Kidney glomerular epithelial cell (primary cell): ENCODE results near the gene SMIM14.
"Not testable (repeated sequence)": the region's sequence is repeated elsewhere in the genome, so short reads cannot be mapped to it uniquely, and the experiment has no call there.

Source experiments
- DNase-seq: peaks from one replicate; lab custom pipeline; 2025; lab: John Stamatoyannopoulos, UW

The SMIM14 gene

DNA sequence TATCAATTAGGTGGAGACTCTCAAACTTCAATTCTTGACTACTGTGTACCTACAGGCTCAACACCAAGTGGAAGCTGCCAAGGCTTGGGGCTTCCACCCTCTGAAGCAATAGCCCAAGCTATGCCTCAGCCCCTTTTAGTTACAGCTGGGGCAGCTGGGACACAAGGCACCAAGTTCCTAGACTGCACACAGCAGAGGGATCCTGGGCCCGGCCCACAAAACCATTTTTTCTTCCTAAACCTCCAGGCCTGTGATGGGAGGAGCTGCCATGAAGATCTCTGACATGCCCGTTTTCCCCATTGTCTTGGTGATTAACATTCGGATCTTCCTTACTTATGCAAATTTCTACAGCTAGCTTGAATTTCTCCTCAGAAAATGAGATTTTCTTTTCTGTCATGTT, 108.0 kb downstream of the SMIM14 start:
- no peak for DNase-seq

DNA sequence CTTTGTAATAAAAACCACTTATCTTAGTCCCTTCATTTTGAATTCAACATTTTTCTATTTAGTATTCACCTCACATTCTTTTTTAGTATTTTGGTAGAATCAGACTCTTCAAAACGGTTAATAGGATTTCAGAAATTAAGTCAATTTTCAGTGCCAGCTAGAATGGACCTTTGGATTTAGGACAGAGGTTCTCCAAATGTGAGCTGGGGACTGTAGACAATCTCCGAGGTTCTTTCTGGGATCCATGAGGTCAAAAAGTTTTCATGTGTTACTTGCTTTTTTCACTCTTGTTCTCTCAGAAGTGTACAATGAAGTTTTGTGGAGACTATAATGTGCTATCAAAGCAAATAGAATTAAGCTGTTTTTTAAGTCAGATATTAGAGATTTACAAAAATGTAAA, 109.1 kb downstream of the SMIM14 start:
- DNase-seq: no peak

DNA sequence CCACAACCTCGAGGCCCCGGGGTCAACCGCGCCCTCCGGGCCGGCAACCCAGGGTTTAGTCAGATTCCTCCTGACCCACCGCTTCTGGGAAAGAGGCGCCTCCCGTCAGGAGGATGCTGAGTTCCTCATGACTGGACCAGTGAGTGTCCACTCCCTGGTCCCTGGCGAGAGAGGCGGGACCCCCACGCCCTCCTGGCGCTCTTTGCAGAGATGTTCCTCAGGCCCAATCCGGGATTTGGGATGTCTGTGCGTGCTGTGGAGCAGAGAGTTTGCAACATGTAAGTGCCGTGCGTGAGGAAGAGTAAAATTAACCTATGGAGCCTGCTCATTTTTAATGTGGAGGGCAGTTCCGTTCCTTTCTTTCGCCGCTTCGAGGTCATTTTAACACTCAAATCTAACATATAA, 110.6 kb downstream of the SMIM14 start:
- no peak for DNase-seq

DNA sequence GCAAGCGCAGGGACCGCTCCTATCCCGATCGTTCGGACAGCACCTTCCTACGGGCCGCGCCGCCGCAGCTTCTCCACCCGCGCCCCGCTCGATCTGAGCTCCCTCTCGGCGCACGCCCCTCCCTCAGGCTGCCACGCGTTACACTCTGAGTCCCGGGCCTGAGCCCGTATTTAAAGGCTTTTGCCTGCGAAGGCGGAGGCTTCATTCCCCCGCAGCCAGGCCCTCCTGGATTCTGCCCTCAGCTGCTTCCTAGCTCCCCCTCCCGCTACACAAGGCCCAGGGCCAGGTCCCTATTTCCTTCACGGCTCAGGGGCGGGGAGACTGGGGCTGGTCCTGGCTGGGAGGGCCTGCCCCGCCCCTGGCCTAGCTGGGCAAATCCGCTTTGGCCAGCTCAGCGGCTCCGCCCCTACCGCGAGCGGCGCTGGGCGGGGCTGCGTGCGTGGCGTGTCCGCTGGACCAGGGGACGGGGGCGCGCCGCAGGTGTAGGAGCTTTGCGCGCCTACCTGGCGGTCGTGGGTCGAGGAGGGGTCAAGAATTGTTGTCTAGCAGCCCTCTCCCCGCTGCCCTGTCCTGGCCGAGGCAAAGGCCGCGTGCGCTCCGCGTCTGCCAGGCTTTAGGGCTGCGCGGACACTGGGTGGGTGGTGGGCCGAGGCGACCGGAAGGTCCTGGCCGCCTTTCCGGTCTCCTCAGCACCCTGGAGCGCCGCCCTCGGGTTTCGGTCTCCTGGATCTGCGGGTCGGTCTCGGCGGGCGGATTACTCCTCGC, 111.2 kb downstream of the SMIM14 start, which contains the start of gene UGDH:
Gene UGDH, minus strand, starts transcription at position 144 of the 765 bp plus-strand sequence. CDS start 5,927 bp downstream, outside the sequence.
- peak; percentile 97 for DNase-seq

DNA sequence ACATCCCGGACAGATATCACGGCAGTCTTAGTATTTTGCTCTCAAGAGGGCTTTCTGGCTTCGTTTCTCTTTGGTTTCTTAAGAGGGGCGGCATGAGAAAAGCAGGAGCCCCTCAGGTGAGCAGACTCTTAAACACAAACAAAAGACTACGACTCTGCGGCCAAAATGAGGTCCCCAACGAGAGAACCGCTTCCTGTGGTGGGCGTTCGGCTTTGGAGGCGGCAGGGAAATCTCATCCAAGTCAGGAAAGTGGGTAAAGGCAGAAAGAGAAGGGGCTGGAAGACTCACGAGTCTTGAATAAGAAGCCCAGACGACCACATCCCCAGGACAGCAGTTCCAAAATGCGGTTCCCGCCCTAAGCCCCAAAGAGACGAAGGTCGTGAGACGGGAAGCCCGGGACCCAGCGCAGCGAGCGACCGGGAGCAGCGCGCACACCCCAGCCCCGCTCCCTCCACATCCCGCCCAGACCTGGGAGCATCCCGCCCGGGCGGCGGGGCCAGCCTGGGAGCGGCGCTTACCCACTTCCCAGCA, 111.8 kb downstream of the SMIM14 start:
- DNase-seq: no peak

DNA sequence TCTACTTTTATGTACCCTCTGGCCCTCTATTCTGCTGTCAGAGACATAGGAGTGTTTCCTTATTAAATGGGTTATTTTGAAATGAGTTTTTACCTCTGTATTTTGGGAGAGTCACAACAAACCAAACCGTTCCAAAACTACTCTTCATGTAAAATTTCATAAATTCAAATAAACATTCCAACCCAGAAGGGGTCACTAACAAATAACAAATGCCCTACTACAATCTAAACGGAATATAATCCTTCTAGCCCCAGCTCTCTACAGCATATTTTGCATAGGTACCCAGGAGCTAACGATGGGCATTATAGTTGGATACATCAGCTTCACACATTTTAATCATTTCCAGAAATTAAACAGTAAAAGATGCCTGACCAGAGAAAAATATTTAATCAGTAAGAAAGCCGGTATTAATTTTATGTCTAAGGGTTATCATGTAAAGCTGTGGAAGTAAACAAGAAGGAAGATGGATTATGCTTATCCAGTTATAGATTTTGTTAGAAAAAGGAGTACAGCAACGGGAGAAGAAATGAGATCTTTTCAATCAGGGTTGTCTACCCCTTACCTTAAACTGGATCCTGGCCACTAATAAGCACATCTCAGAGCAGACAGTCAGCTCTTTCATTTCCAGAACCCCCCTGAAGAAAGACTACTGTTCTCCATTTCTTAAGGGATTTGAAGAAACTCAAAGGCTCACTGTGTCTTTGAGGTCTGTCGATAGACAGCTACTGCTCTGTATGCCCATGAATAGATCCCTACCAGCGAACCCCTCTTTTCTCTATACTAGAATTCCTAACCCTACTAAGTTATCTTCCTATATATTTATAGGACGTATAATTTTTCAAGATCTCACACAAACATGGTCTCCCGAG, 112.6 kb downstream of the SMIM14 start:
- DNase-seq: peak; percentile 36

DNA sequence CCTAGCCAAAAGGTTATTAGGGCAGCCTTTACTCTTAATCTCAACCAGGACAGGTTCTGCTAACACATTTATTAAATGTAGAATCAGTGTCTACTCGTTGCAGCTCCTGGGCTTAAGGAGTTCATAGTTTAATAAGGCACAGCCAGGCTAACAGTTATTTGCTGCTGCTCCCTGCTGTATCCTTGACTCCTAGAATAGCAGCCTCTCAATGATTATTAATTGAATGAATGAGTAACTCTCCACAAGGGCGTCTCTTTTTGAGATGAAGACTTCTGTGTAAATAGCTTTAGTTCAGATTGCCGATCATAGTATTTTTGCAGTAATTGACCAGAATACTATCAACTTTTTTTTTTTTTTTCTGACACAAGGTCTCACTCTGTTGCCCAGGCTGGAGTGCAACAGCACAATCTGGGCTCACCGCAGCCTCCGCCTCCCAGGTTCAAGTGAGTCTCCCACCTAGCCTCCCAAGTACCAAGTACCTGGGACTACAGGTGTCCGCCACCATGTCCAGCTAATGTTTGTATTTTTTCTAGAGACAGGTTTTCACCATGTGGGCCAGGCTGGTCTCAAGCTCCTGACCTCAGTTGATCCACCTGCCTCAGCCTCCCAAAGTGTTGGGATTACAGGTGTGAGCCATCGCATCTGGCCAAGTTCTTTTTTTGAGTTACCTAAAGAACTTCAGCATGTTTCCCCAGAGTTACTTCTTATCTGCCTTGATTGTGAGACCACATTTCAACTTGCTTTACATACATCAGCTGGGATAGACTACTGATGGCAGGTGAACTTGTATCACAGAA, 114.3 kb downstream of the SMIM14 start:
- no peak for DNase-seq

DNA sequence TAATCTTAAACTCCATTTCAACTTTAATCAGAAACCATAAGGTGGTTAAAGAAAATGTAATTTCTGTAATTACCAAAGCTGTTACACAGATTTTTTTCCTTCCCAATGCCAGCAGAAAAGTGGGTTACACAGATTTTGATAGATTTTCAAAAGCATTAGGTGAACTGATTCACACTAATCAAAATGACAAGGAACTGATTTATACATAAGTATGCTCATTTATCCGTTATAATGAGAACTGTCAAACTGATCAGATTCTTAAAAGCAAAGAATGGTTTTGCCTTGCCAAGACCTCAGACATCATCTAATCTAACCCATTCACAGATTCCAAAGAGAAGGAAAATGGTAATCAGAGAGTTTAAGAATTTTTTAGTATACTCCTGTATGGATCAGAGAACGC, 116.6 kb downstream of the SMIM14 start:
- no peak for DNase-seq

DNA sequence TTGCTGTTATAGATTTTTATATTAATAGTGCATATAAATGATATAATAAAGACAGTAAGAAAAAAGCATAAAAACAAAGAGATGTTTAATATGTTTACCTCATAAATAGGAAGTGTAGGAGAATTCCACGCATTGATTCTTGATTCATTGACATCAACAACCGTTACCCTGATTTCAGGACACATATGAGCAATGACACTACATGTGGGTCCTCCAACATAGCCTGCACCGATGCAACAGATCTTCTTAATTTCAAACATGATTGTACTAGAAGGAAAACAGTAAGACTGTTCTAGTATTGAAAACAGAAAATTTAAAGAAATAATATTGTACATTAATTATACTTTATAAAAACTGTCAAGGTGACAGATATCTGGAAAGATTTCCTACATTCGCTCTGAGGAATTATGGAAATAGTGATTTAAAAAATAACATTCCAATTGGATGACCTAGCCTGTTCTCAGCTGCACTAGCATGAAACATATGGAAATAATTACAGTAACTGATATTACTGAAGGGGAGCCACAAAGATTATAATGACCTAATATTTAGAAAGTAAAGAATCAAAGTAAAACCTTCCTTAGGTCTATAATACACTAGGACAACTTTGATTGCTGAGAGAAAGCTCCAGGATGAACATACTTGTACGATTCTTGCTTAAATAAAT, 117.3 kb downstream of the SMIM14 start:
- no peak for DNase-seq

DNA sequence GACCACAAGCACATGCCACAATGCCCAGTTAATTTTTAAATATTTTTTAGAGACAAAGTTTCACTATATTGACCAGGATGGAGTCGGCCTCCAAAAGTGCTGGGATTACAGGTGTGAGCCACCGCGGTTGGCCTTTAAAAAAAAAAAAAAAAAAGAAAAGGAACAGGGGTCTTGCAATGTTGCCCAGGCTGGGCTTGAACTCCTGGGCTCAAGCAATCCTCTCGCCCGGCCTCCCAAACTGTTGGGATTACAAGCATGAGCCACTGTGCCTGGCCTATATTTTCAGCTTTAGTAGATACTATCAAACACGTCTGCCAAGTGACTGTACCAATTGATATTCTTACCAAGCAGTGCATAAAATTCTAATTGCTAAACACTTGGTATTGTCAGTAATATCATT, 120.2 kb downstream of the SMIM14 start:
- DNase-seq: no peak

DNA sequence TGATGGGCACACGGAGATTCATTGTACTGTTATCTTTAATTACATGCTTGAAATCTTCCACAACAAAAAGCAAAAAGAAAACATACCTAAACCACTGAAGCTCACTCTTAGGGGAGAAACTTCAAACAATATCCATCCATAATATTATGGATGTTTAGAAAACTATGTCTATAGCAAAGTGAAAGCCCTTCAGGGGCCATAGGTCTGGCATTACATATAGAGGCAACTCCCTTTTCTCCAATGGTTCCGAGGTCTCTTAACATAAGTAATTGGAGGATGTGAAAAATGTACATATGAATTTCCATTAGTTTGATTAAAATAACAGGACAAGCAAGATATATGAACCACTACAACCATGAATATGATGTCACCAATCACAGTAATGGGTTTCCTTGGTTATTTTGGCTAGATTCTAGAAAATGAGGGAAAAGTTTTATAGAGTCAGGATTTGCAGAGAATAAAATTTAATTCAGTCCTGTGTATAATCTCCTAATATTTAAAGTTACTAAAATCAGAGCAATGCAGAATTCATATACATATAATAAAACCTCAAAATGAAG, 122.2 kb downstream of the SMIM14 start:
- no peak for DNase-seq

DNA sequence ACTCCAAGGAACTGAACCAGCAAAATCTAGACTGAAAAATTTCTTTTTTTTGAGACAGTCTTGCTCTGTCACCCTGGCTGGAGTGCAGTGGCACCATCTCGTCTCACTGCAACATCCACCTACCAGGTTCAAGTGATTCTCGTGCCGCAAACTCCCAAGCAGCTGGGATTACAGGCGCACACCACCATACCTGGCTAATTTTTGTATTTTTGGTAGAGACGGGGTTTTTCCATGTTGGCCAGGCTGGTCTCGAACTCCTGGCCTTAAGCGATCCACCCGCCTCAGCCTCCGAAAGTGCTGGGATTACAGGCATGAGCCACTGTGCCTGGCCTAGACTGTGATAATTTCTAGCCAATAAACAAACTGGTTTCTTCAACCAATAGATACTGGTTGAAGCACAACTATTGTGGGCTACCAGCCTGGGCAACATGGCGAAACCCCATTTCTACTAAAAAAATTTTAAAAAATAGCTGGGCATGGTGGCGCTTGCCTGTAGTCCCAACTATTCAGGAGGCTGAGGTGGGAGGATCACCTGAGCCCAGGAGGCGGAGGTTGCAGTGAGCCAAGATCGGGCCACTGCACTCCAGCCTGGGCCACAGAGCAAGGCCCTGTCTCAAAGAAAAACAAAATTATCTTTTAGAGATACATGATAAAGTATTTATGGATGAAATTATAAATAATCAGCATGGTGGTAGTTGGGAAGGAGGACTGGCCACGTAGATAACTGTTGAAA, 122.8 kb downstream of the SMIM14 start:
- DNase-seq: not testable (repeated sequence)

DNA sequence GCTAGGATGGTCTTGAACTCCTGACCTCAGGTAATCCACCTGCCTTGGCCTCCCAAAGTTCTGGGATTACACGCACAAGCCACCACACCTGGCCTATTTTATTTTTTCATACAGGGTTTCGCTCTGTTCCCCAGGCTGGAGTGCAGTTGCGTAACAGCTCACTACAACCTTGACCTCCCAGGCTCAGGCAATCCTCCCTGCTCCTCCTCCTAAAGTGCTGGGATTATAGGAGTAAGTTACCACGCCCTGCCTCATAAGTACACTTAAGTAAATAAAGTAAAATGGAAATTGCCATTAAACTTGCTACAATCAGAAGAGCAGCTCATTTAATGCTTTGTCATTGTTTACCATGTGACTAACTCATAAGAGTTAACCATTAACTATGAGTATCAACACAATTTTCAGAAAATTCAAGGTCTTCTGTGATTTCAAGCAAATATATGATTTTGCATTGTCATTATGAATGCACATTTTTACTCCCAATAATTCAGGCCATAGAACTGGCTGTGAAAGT, 123.7 kb downstream of the SMIM14 start:
- peak; percentile 57 for DNase-seq

DNA sequence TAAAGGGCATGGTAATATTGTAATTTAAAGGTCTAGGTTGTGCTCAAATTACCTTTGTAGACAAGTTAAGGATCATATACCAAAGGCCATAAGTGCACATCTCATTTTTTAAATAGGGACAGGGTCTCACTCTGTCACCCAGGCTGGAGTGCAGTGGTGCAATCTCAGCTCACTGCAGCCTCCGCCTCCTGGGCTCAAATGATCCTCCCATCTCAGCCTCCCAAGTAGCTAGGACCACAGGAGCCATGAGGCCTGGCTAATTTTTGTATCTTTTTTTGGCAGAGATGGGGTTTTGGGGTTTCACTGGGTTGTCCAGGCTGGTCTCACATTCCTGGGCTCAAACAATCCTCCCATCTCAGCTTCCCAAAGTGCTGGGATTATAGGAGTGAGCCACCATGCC, 124.4 kb downstream of the SMIM14 start:
- not testable (repeated sequence) for DNase-seq

DNA sequence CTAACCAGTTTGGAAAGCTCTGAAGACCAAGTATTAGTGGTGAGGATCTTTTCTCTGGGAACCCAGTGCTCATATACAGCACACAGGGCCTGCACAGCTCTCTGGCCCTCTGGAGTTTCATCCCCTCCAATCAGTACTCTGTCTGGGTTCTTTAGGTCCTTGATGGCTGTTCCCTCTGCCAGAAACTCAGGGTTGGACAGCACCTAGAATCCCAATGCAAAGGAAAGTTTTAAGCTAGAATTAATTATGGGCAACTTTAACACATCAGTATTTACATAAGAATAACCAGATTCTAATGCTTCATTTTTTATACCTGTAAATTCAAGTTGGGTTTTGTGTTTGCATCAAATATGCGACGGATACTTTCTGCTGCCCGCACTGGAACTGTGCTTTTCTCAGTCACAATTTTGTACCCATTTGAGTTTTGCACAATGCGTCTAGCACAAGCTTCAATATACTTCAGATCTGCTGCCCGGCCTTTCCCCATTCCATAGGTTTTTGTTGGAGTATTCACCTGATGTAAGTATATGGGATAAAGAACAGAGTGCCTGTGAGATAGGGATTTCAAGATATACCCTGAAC, 128.2 kb downstream of the SMIM14 start:
- no peak for DNase-seq

DNA sequence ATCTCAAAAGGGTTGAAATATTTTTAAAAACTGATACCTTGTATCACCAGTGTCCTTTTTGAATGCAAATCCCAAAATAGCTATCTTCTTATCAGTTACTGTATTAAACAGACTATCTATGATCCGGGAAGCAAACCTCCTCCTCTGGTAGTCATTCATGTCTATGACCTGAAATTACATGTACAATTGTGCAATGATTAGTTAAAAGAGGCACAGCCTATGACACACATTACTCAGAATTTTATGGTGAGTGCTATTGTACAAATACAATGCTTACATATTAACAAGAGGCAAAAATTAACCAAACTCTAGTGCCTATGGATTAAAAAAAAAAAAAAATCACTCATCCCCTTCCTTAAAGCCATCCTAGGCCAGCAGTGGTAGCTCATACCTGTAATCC, 133.1 kb downstream of the SMIM14 start:
- no peak for DNase-seq

DNA sequence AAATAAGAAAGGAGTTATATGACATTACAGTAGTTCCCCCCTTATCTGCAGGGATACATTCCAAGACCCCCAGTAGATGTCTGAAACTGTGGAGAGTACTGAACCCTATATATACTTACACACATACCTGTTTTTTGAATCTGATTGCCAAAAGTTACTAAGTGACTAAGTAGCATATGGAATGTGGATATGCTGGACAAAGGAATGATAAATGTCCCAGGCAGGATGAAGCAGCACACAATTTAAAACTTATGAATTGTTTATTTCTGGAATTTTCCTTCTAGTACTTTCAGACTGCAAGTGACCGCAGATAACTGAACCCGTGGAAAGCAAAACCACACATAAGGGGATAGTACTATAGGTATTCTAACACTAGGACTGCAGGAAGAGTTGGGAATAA, 134.1 kb downstream of the SMIM14 start:
- DNase-seq: no peak

DNA sequence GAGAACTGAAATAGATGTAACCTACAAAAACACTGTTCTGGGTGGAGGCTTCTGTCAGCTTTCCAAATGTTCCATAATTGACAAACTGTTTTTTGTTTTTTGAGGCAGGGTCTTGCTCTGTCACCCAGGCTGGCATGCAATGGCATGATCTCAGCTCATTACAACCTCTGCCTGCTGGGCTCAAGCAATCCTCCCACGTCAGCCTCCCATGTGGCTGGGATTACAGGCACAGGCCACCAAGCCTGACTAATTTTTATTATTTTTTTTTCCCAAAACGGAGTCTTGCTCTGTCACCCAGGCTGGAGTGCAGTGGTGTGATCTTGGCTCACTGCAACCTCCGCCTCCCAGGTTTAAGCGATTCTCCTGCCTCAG, 136.0 kb downstream of the SMIM14 start:
- DNase-seq: not testable (repeated sequence)

DNA sequence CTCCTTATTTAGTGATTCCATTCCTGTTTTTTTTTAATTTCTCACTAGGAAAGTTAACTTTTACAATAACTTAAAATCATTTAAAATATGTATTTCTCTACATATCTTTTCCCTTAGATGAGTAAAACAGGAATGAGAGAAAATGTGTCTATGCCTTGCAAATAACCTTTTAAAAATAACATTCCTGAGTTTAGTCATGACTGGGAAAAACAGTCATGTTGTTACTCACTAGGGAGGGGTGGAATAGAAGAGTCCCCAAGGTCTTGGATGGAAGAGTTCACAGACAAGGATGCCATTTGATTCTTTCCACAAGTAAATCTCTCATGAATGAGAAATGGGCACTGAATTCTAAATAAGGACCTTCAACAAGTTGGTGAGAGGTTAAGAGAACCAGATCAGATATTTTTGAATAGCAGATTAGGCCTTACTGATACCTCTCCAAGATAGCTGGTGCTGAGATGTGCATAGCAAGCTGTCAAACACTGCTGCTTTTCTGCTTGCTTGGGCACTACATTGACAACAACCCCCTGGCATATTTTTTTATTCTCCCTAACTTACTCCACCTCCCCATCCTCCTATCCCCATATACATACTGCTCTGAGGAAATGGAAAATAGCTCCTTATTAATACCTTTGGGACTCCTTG, 136.5 kb downstream of the SMIM14 start:
- DNase-seq: peak; percentile 85

DNA sequence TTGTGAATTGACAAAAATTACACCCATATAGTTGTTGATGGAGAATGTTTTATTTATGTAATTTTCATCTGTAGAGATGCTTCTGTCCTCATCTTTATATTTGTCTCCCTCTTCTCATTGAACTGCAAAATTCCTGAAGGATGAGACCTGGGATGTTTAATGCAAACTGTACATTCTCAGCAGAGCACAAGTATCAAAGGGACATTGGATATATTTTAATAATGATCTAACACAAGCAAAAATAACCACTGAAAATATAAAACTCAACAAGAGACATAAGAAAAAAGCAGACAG, 140.0 kb downstream of the SMIM14 start:
- no peak for DNase-seq
